H9 (cell line): ENCODE results near the gene DAPK1. TPM values are rescaled to one million over a fixed set of nuclear protein-coding genes. Genes with fewer than 3 reads are reported as not detected.

Experiments used
- DNase-seq: peaks from one replicate; pipeline ENCODE4 v3.0.0-alpha.2; 2017
- H2AFZ ChIP-seq: one replicate; pipeline ENCODE4 v1.6.1; 2013; ENCODE audit warnings: mild to moderate bottlenecking, low read length, control low read depth, moderate library complexity
- H2AK5ac ChIP-seq: 2 replicates; pipeline ENCODE4 v1.6.1; 2013; ENCODE audit warnings: low read length, control low read depth, mixed read lengths; ENCODE audit not compliant: insufficient read length
- H2BK120ac ChIP-seq: one replicate; pipeline ENCODE4 v1.6.1; 2013; ENCODE audit warnings: low read depth, mild to moderate bottlenecking, low read length, control low read depth, inconsistent platforms; ENCODE audit not compliant: poor library complexity, severe bottlenecking
- H2BK12ac ChIP-seq: 2 replicates; pipeline ENCODE4 v1.6.1; 2013; ENCODE audit warnings: low read length, control low read depth, mixed read lengths, low read depth; ENCODE audit not compliant: insufficient read length
- H2BK15ac ChIP-seq: 2 replicates; pipeline ENCODE4 v1.6.1; 2013; ENCODE audit warnings: low read depth, low read length, control low read depth
- H2BK20ac ChIP-seq: one replicate; pipeline ENCODE4 v1.6.1; 2013; ENCODE audit warnings: low read depth, mild to moderate bottlenecking, low read length, control low read depth, inconsistent platforms; ENCODE audit not compliant: poor library complexity, severe bottlenecking
- H2BK5ac ChIP-seq: 2 replicates; pipeline ENCODE4 v1.6.1; 2013; ENCODE audit warnings: low read length, control low read depth, mixed read lengths; ENCODE audit not compliant: insufficient read length
- H3K14ac ChIP-seq: 2 replicates; pipeline ENCODE4 v1.6.1; 2013; ENCODE audit warnings: low read length, control low read depth; ENCODE audit not compliant: insufficient read depth
- H3K18ac ChIP-seq: 2 replicates; pipeline ENCODE4 v1.6.1; 2013; ENCODE audit warnings: low read depth, mild to moderate bottlenecking, mixed read lengths, low read length, control low read depth; ENCODE audit not compliant: insufficient read length
- H3K23ac ChIP-seq: 2 replicates; pipeline ENCODE4 v1.6.1; 2013; ENCODE audit warnings: low read length, control low read depth, mixed read lengths, low read depth; ENCODE audit not compliant: insufficient read length
- H3K23me2 ChIP-seq: 2 replicates; pipeline ENCODE4 v1.6.1; 2013; ENCODE audit warnings: low read depth, mild to moderate bottlenecking, mixed read lengths, low read length, control low read depth; ENCODE audit not compliant: insufficient read length, poor library complexity, severe bottlenecking
- H3K27ac ChIP-seq: 2 replicates; pipeline ENCODE4 v1.5.1; 2013; ENCODE audit warnings: low read length, control low read depth, mixed read lengths, low read depth; ENCODE audit not compliant: insufficient read length
- H3K27me3 ChIP-seq: 2 replicates; pipeline ENCODE4 v1.6.1; 2013; ENCODE audit warnings: low read length, control low read depth, inconsistent platforms; ENCODE audit not compliant: insufficient read depth
- H3K4ac ChIP-seq: 2 replicates; pipeline ENCODE4 v1.6.1; 2013; ENCODE audit warnings: low read depth, mild to moderate bottlenecking, control low read depth, inconsistent platforms, low read length, moderate library complexity
- H3K4me1 ChIP-seq: 2 replicates; pipeline ENCODE4 v1.6.1; 2013; ENCODE audit warnings: low read length, control low read depth, inconsistent platforms; ENCODE audit not compliant: insufficient read depth
- H3K4me2 ChIP-seq: 2 replicates; pipeline ENCODE4 v1.6.1; 2013; ENCODE audit warnings: low read length, control low read depth, mixed read lengths; ENCODE audit not compliant: insufficient read length, insufficient read depth
- H3K56ac ChIP-seq: 2 replicates; pipeline ENCODE4 v1.6.1; 2013; ENCODE audit warnings: low read depth, mild to moderate bottlenecking, mixed read lengths, low read length, control low read depth; ENCODE audit not compliant: insufficient read length
- H3K79me1 ChIP-seq: 2 replicates; pipeline ENCODE4 v1.6.1; 2013; ENCODE audit warnings: low read depth, mild to moderate bottlenecking, moderate library complexity, low read length, control low read depth, inconsistent platforms; ENCODE audit not compliant: insufficient read depth, poor library complexity, severe bottlenecking
- H3K79me2 ChIP-seq: 2 replicates; pipeline ENCODE4 v1.6.1; 2013; ENCODE audit warnings: low read length, control low read depth, inconsistent platforms; ENCODE audit not compliant: insufficient read depth
- H3K9ac ChIP-seq: 2 replicates; pipeline ENCODE4 v1.6.1; 2013; ENCODE audit warnings: low read length, control low read depth, mixed read lengths; ENCODE audit not compliant: insufficient read length; ENCODE audit errors: extremely low read depth
- H3K9me3 ChIP-seq: one replicate; pipeline ENCODE4 v1.6.1; 2013; ENCODE audit warnings: low read depth, low read length, inconsistent platforms; ENCODE audit not compliant: control insufficient read depth
- H3T11ph ChIP-seq: one replicate; pipeline ENCODE4 v1.6.1; 2013; ENCODE audit warnings: mild to moderate bottlenecking, low read length, control low read depth, inconsistent platforms
- H4K20me1 ChIP-seq: one replicate; pipeline ENCODE4 v1.6.1; 2013; ENCODE audit not compliant: control insufficient read depth, insufficient read length, insufficient read depth
- H4K5ac ChIP-seq: 2 replicates; pipeline ENCODE4 v1.6.1; 2013; ENCODE audit warnings: low read depth, mild to moderate bottlenecking, mixed read lengths, low read length, control low read depth; ENCODE audit not compliant: insufficient read length
- H4K8ac ChIP-seq: replicated peaks from 2 replicates; pipeline ENCODE4 v1.6.1; 2013; ENCODE audit warnings: low read length, control low read depth, mixed read lengths, low read depth; ENCODE audit not compliant: insufficient read length
- H4K91ac ChIP-seq: 2 replicates; pipeline ENCODE4 v1.6.1; 2013; ENCODE audit warnings: low read depth, mild to moderate bottlenecking, moderate library complexity, mixed read lengths, low read length, control low read depth; ENCODE audit not compliant: insufficient read length
- H3K27ac Mint-ChIP-seq, 3 experiments: 2 replicates in 2 of 3; 3 replicates in 1 of 3; pipeline ENCODE4 v1.8.0; 2020 to 2021; ENCODE audit warnings: mixed read lengths in 3 of 3, mild to moderate bottlenecking in 1 of 3, moderate library complexity in 1 of 3
- H3K27me3 Mint-ChIP-seq: 2 replicates; pipeline ENCODE4 v1.8.0; 2021; ENCODE audit warnings: low read depth, mild to moderate bottlenecking, moderate library complexity, mixed read lengths
- H3K36me3 Mint-ChIP-seq, 3 experiments: 2 replicates in 2 of 3; 3 replicates in 1 of 3; pipeline ENCODE4 v1.8.0; 2020 to 2021; ENCODE audit warnings: low read depth in 3 of 3, mixed read lengths in 3 of 3; ENCODE audit not compliant: insufficient read depth in 1 of 3
- H3K4me1 Mint-ChIP-seq, 2 experiments: 2 replicates each; pipeline ENCODE4 v1.8.0; 2020; ENCODE audit warnings: mixed read lengths in 2 of 2
- H3K4me3 Mint-ChIP-seq, 2 experiments: 2 replicates in 1 of 2; 3 replicates in 1 of 2; pipeline ENCODE4 v1.8.0; 2020 to 2021; ENCODE audit warnings: mild to moderate bottlenecking in 2 of 2, mixed read lengths in 2 of 2, moderate library complexity in 1 of 2
- H3K9me3 Mint-ChIP-seq, 2 experiments: 2 replicates in 1 of 2; 3 replicates in 1 of 2; pipeline ENCODE4 v1.8.0; 2020; ENCODE audit warnings: mild to moderate bottlenecking in 2 of 2, mixed read lengths in 2 of 2, moderate library complexity in 1 of 2
- CTCF ChIP-seq: fragments of 200-600 bp; sonication (generic); conservative IDR thresholded peaks from 3 replicates; pipeline ENCODE4 v1.8.0; 2021; ENCODE audit warnings: antibody characterized with exemption, mild to moderate bottlenecking
- WGBS: extraction: QIAGEN DNeasy Blood & Tissue Kit; methylation state at CpG from one replicate; pipeline ENCODE4 v1.1.7; 2013; ENCODE audit warnings: missing lambda C conversion rate, low lambda C conversion rate, mixed read lengths; ENCODE audit not compliant: insufficient read length; ENCODE audit errors: extremely low coverage; 5-methylcytosine and 5-hydroxymethylcytosine counted together
- total RNA-seq: library from RNA; stranded (reverse); gene quantifications from 2 replicates; pipeline ENCODE4 v1.2.1, GENCODE V29; 2021

DAPK1 gene
- total RNA-seq, 1 experiment from 2014 or later: 79.4 TPM

GRCh38 chr9:87661241-87661640 lies 163.6 kb downstream of the DAPK1 start:
- Histone ChIP-seq H3K79me2 (no peaks in the 10 kb centered on the region), H3K9ac (no peak overlapping the region), H2BK12ac (no peak overlapping the region), H4K8ac (no peak overlapping the region), H3K23ac (no peak overlapping the region), H2BK20ac (no peak overlapping the region), H4K5ac (no peak overlapping the region), H4K91ac (no peak overlapping the region), H3K27ac (no peak overlapping the region), H3T11ph (no peak overlapping the region), H3K27me3 (no peaks in the 10 kb centered on the region), H3K23me2 (no peaks in the 10 kb centered on the region), H3K4ac (no peak overlapping the region), H2AFZ (no peak overlapping the region), H2BK5ac (no peak overlapping the region), H2BK15ac (no peak overlapping the region), H3K4me1 (no peaks in the 10 kb centered on the region), H2AK5ac (no peak overlapping the region), H3K4me2 (no peak overlapping the region), H3K18ac (no peak overlapping the region), H3K56ac (no peak overlapping the region), H2BK120ac (no peak overlapping the region), H3K79me1 (no peaks in the 10 kb centered on the region), H4K20me1 (no peaks in the 10 kb centered on the region), H3K9me3 (peaks cover 4% of the 10 kb centered on the region), H3K14ac (no peak overlapping the region)
- TF ChIP-seq CTCF: no peak
- no peak overlapping the region for H3K4me3 Mint-ChIP-seq
- no peak for DNase-seq
- peaks cover 26% of the 10 kb centered on the region in 2 experiments for H3K4me1 Mint-ChIP-seq
- H3K9me3 Mint-ChIP-seq: peaks cover 18 to 21% of the 10 kb centered on the region in 2 experiments
- H3K27me3 Mint-ChIP-seq: no peaks in the 10 kb centered on the region
- no CpG with 5 or more reads among the region's 1 CpG for WGBS
- H3K36me3 Mint-ChIP-seq: peaks cover 68 to 79% (median 75%) of the 10 kb centered on the region in 3 experiments
- no peak overlapping the region; a peak in 1 of 7 replicates for H3K27ac Mint-ChIP-seq
